Measurements from ENCODE around the gene RXRG.

Gene RXRG

GRCh38 chr1:165403835-165404482, 41.0 kb downstream of the RXRG start:
- DNase-seq: no peak

DNA sequence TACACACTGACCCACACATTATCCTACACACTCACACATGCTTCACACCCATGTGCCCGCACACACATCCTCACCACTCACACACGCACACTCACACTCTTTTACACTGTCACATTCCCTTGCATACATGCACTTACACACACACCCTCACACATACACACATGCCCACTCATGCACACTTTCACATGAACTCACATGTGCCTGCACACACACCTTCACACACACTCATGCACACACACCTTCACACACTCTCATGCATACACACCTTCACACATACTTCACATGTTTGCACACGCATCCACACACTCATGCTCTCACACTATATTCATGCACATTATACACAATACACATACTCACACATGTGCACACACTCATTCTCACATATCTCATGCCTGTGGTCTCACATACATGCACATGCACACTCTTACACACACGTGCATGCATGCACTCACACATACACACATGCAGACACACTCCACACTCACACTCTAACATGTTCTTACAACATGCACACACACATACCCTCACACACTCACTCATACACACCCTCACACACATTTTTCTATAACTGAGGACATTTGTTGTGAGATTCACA, 42.3 kb downstream of the RXRG start:
- DNase-seq: no peak

DNA sequence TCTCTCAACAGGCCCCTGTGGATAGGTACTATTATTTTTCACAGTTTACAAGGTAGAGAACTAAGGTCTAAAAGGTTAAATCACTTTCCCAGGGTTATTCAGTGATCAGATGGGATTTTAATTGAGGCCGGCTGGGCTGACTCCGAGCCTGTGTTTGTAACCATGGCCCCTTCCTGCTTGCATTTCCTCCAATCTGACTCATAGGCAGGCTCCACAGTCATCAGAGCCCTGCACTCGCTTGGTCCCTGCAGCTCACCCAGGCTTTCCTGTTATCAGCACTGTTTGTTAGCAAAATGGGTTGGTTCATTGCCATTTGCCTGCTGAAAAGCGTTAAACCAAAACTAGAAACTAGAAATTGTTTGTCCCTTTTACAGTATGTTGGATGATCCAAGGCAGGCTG, 47.0 kb downstream of the RXRG start:
- no peak for DNase-seq

DNA sequence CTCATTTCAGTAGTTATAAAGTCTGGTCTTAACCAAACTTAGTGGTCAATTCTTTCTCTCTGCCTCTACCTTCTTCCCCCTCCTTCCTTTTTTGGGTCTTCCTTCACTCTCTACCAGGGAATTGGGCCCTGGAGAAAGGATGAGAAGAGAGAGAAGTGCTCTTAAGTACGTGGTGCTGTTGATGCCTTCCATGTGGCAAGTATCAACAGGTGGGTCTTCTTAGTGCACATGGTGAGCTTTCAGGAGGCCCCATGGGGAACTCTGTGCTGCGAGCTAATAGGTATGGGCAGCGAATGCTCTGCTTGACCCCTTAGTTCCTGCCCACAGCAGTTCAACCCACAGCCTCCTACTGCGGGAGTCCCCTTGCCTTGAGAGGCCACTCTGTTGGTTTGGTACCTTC, 49.0 kb downstream of the RXRG start:
- DNase-seq: no peak

DNA sequence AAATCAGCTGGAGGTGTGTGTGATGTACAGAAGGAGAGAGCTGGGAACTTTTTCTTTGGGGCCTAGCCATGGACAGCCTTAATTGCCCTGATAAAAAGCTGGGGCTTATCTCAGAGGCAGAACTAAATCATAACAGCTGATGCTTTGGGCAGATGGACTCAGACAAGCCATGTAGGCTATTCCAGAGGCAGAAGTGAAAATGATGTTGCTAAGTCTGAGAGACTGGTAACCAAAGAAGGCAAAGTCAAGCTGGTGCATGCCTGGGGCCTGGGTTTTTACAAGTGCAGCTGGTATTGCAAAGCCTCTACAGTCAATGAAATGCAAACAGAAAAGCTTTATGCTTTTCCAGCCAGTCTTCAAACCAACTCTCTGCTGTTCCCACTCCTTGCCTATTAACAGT, 49.4 kb downstream of the RXRG start:
- no peak for DNase-seq

DNA sequence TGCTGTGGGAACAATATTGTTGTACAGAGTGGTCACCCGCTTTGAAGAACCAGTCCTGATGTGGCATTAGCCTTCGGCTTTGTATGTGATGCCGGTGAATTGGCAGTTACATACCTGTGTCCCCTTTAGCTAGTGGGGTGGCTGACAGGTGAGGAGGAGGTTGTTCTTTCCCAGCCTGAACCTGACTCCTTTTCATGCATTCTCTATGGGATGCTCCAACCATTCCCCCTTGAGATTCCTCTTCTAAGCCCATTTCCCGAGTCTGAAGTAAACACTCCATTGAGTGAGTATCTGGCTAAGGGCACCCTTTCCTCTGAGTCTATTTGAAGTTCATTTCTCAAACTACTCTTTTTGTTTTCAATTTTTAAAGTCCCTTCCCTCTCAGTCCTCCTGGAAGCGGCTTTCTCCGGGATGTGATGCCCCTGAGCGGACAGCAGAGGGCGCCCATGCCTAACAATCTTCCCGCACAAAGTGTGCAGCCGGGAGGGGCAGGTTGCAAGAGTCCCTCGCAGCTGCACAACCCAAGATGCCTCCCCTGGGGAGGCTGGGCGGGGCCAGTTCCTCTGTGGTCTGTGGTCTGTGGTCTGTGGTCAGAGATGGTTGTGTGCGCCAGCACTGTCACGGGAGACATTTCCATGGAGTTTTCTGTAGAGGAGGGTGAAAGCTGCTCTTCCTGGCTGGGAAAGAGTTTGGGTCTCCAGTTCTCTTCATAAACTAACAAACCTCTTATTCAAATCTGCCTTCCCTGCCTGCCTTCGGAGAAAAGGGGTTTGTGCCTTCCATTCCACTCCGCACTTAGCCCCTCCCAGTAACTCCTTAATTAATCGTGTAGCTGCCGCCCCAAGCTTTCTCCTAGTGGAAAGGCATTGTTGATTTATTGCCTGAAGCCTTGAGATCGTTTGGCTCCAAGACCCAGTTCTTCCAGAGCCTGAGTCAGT, 52.0 kb downstream of the RXRG start:
- DNase-seq: peak; percentile 93

- no peak for DNase-seq
These were observed 55.3 kb downstream of the RXRG start for GRCh38 chr1:165389609-165390008.

DNA sequence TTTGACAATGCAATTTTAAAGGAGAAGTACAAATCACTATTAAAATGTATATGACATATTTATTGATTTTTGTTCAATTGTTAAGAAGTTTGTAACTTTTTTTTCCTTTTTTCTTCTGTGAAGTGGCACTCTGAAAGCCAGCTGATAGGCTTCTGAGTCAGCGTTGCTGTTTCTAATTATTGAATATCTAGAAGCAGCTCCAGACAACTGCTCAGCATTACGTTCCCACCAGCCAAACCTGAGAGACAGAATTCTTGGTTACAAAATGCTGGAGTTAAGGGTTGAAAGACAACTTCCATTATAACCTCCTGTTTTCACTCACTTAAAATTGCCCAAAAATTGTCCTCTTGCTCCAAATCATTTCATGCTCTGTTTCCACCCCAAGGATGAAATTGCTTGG, 57.0 kb downstream of the RXRG start:
- no peak for DNase-seq

- DNase-seq: no peak
These were observed 57.4 kb downstream of the RXRG start for GRCh38 chr1:165387505-165387904.

GRCh38 chr1:165383599-165384405, 61.1 kb downstream of the RXRG start:
- no peak for DNase-seq

DNA sequence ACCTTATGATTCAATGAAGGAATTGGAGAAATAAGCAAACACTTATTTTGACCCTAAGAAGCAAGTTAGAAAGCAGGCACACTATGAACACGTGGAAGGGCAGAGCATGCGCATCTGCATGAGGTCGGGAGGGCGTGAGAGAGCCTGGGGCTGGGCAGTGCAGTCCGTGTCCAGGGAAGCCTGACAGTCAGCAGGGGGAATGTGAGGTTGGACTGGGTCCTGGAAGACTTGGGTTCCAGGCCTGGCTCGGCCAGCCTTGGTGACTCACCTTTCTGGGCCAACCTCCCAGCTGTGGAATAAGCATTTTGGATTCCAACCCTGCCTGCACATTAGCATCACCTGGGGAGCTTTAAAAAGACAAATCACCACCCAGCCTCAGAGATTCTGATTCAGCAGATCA, 61.9 kb downstream of the RXRG start:
- no peak for DNase-seq

- DNase-seq: no peak
These were observed 63.0 kb downstream of the RXRG start for GRCh38 chr1:165381745-165382505.

- DNase-seq: no peak
These were observed 68.1 kb downstream of the RXRG start for GRCh38 chr1:165376811-165377311.

DNA sequence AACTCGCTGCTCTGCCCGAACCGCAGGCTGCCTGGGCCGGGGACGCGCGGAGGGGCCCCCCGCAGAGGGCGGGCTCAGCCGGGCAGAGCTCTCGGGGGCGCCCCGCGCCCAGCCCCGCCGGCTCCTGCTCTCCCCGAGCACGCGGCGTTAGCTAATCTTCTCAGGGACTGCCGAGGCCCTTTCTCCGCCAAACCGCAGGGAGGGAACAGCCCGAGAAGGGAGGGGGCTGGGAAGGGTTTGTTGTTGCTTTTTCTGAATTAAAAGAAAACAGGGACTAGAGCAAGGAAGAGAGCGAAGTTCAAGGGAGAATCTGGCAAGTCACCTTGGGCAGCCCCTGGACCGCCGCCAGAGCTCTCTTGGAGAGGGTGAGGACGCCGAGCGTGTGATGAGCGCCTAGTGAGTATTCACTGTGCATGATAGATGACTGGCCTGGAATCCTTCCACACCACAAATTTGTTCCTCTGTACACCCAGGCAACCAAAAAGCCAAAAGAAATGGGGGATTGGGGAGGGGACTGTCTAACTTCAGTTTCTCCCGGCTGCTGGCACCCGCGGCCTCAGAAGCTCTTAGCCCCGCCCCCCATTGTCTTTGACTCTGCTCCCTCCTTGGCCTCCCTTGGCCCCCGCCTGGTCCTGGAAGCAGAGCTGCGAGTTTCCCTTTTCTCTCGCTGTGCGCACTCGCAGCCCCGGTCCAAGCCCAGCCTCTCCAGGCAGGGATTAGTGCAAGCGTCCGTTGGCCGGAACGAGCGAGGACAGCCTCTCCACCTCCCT, 68.7 kb downstream of the RXRG start:
- no peak for DNase-seq

DNA sequence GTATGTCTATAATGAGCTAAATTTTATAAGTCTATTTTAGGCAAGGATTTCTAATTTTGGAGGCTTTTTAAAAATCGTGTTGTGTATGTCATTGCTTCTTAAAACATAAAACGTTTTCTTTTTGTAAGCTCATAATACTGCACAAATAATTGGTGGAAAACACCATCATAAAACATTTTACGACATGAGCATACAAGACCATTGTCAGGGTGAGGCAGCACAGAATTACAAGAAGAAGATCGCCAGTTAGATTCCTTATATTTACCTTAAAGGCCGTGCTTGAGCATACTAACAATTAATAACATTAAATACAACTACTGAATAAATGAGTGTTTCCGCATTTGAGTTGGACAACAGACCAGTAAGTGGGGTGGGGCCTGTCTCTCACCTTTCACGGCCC, 69.3 kb downstream of the RXRG start:
- no peak for DNase-seq

- no peak for DNase-seq
These were observed 73.2 kb downstream of the RXRG start for GRCh38 chr1:165371588-165372225.

DNA sequence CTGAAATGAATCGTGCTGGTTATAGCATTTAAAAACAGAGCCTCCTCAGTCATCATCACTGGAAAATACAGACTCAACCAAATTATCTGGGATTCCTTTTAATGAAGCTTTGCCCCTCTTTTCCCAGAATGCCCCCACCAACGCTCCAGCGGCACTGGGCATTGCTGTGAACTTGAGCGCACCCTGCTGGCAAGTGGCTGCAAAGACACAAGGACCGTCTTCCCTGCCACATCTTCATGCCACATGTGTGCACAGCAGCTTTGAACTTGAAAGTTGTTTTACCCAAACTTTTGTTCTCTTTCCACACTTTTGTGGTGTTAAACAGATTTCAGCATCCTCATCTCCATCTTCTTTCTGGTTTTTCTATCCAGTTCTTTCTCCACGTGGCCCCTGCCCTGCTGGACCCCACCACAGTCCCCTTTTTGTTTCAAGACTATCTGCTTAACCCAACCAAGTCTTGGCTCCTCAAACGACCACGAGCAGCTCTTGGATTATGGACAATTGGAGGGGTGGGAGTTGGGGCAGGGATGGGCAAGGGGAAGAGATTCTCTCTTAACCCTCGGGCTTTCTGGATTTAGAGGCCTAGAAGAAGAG, 75.6 kb downstream of the RXRG start:
- DNase-seq: peak; percentile 16

- peak; percentile 47 for DNase-seq
These were observed 77.4 kb downstream of the RXRG start for GRCh38 chr1:165367375-165367993.

GRCh38 chr1:165365341-165365740, 79.6 kb downstream of the RXRG start:
- no peak for DNase-seq
